ENCODE results near the gene PWWP2B. TPM values are rescaled to one million over a fixed set of nuclear protein-coding genes. Genes with fewer than 3 reads are reported as not detected.

Gene PWWP2B
- total and polyA plus RNA-seq, 2 donors (not counting 3 experiments of a cell fraction or from before 2014, with no cell fraction given) = 4.6 to 11.8 TPM

DNA sequence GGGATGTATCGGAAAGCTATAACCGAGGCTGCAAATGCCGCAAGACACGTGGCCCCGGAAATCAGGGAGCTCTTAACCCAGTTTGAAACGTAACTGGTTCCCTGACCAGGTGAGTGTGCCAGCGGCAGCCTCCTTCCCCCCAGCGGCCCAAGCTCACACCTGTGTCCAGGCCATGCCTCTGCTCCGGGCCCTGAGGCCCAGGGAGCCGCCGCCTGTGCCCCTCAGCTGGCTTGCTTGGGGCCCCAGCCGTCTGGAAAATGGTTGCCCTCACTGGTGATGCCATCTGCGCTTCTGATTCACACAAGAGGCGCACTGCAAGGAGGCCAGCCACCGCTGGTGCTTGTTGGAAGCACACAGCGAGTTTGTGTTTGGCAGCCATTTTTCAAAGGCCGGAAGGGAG, 9.2 kb downstream of the PWWP2B start:
- BruUV-seq (replicated peaks) = no TSS peak
- DNase-seq (ENCODE audit: low read depth, low spot score) (no peak), FAIRE-seq (no peak)
- no peaks in the 10 kb centered on the region for H3K27me3 ChIP-seq (ENCODE audit: control insufficient read depth in 2 of 2, insufficient read depth in 2 of 2, low read length in 2 of 2)
- dilution Hi-C loops (cut with MboI; ENCODE audit: extremely low pct_ligation_motif_present, low sequenced_read_pairs) (no loop called here), intact Hi-C loops (cut with micrococcal nuclease) (no loop called here)
- POLR2A ChIA-PET = no interaction called here
- TF ChIP-seq EZH2 (IDR thresholded peaks at IDR 0.05; ENCODE audit: borderline replicate concordance, low read depth, low read length, severe bottlenecking) (no peak), POLR2A (IDR thresholded peaks at IDR 0.05; ENCODE audit: low read depth, low read length) (no peak), GATA2 (IDR thresholded peaks at IDR 0.05; ENCODE audit: insufficient read depth, insufficient read length, low read depth, low read length) (no peak), MYC (IDR thresholded peaks at IDR 0.05; ENCODE audit: low read depth, low read length) (no peak), JUN (IDR thresholded peaks at IDR 0.05; ENCODE audit: borderline replicate concordance, insufficient read depth, insufficient read length, low read depth) (no peak), POLR2AphosphoS5 (IDR thresholded peaks at IDR 0.05; ENCODE audit: insufficient read depth, low read depth, low read length) (no peak), FOS (IDR thresholded peaks at IDR 0.05; ENCODE audit: borderline replicate concordance, insufficient read depth, low read length) (no peak)
- TF ChIP-seq, protein P1, sequence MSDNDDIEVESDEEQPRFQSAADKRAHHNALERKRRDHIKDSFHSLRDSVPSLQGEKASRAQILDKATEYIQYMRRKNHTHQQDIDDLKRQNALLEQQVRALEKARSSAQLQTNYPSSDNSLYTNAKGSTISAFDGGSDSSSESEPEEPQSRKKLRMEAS (IDR thresholded peaks at IDR 0.05; ENCODE audit: insufficient read depth, insufficient read length) = no peak
- TF ChIP-seq, protein P2, sequence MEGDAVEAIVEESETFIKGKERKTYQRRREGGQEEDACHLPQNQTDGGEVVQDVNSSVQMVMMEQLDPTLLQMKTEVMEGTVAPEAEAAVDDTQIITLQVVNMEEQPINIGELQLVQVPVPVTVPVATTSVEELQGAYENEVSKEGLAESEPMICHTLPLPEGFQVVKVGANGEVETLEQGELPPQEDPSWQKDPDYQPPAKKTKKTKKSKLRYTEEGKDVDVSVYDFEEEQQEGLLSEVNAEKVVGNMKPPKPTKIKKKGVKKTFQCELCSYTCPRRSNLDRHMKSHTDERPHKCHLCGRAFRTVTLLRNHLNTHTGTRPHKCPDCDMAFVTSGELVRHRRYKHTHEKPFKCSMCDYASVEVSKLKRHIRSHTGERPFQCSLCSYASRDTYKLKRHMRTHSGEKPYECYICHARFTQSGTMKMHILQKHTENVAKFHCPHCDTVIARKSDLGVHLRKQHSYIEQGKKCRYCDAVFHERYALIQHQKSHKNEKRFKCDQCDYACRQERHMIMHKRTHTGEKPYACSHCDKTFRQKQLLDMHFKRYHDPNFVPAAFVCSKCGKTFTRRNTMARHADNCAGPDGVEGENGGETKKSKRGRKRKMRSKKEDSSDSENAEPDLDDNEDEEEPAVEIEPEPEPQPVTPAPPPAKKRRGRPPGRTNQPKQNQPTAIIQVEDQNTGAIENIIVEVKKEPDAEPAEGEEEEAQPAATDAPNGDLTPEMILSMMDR (IDR thresholded peaks at IDR 0.05; ENCODE audit: extremely low read depth in 1 of 2, insufficient read depth in 1 of 2, low read depth in 1 of 2, low read length in 2 of 2) = no peak
- no peaks in the 10 kb centered on the region for H4K20me1 ChIP-seq (replicated peaks; ENCODE audit: control insufficient read depth, extremely low read depth, insufficient read depth, low read length)
- no peaks in the 10 kb centered on the region for H3K9me1 ChIP-seq (replicated peaks; ENCODE audit: control insufficient read depth, extremely low read depth, insufficient read depth, low read length)
- no peak overlapping the region for H2AFZ ChIP-seq (ENCODE audit: low read depth, low read length)
- no peaks in the 10 kb centered on the region for H3K9me3 ChIP-seq (replicated peaks; ENCODE audit: control insufficient read depth, insufficient read depth, low read length)
- H3K4me1 ChIP-seq (ENCODE audit: control insufficient read depth, extremely low read depth, insufficient read depth, low read length) = peaks cover 19% of the 10 kb centered on the region
- peaks cover 22% of the 10 kb centered on the region for H3K79me2 ChIP-seq (ENCODE audit: control insufficient read depth, insufficient read depth, low read length)
- no peak overlapping the region for H3K4me3 ChIP-seq (replicated peaks in 1 of 3; ENCODE audit: insufficient read depth in 1 of 3, low read depth in 1 of 3, low read length in 3 of 3)
- no peak overlapping the region for H3K4me2 ChIP-seq (ENCODE audit: insufficient read depth, low read length)
- no peak overlapping the region for H3K9ac ChIP-seq (replicated peaks; ENCODE audit: extremely low read depth, insufficient read depth, low read length)
- H3K36me3 ChIP-seq (ENCODE audit: control insufficient read depth in 2 of 2, extremely low read depth in 1 of 2, insufficient read depth in 2 of 2, low read length in 2 of 2) = peaks cover 0 to 5% of the 10 kb centered on the region in 2 experiments
- no peak overlapping the region for H3K27ac ChIP-seq (ENCODE audit: insufficient read depth, low read depth, low read length)
- CTCF ChIA-PET = interaction anchor here (0.9 kb wide), 1 partner anchor 8 kb away, joined by 3 read pairs; no protein-coding TSS in a partner anchor
